Mucosa of descending colon (tissue), 3 donors: ENCODE measurements around the gene IRF9. TPM values are rescaled to one million over a fixed set of nuclear protein-coding genes. Genes with fewer than 3 reads are reported as not detected.

ENCODE experiments used
- ATAC-seq: fragments of 200-7000 bp; cut with Tn5 transposase; one replicate; pipeline ENCODE4 v1.9.1; 2020; ENCODE audit warnings: mild to moderate bottlenecking, moderate library complexity
- DNase-seq, 3 donors: peaks; one replicate each; pipeline ENCODE4 v3.0.0-alpha.2; 2020
- H3K36me3 ChIP-seq: fragments of 200-600 bp; one replicate; pipeline ENCODE4 v1.8.0; 2021; ENCODE audit warnings: low read depth, mild to moderate bottlenecking
- H3K4me1 ChIP-seq: fragments of 200-600 bp; one replicate; pipeline ENCODE4 v1.8.0; 2021; ENCODE audit warnings: low read depth, mild to moderate bottlenecking
- H3K4me3 ChIP-seq: fragments of 200-600 bp; one replicate; pipeline ENCODE4 v1.8.0; 2021; ENCODE audit warnings: mild to moderate bottlenecking
- H3K9me3 ChIP-seq: fragments of 200-600 bp; one replicate; pipeline ENCODE4 v1.8.0; 2021; ENCODE audit warnings: mild to moderate bottlenecking
- CTCF ChIP-seq: fragments of 200-600 bp; IDR thresholded peaks from one replicate; pipeline ENCODE4 v1.8.0; 2022; ENCODE audit warnings: antibody characterized with exemption, mild to moderate bottlenecking
- intact Hi-C, 2 donors: fragments of 100-400 bp; cut with DNase I in 1 of 2; cut with micrococcal nuclease in 1 of 2; formaldehyde crosslinking; loops; one replicate each; pipeline versions ENCODE4 v1.11.0 to v1.11.1; 2022; cut with DNase I, micrococcal nuclease
- total RNA-seq, 3 donors: library from RNA; stranded (reverse); fragmentation: NEBNext Ultra II Directional in 2 of 3; extraction: Animal tissue kit (Norgen Biotek cat#: 25700) in 2 of 3; gene quantifications; one replicate each; pipeline versions ENCODE4 v1.2.1 to v1.2.4, GENCODE V29; 2021 to 2023
- donor health status: DM: no; HTN: no; CAD: no; lungs with moderate emphysema.
- donor health status: DM: no; HTN: no; CAD: no.
- donor health status: DM: no; HTN: yes; CAD: no.

The IRF9 gene
- total RNA-seq, 3 donors from 2014 or later, result 78.7 to 119 (median 103) TPM

DNA sequence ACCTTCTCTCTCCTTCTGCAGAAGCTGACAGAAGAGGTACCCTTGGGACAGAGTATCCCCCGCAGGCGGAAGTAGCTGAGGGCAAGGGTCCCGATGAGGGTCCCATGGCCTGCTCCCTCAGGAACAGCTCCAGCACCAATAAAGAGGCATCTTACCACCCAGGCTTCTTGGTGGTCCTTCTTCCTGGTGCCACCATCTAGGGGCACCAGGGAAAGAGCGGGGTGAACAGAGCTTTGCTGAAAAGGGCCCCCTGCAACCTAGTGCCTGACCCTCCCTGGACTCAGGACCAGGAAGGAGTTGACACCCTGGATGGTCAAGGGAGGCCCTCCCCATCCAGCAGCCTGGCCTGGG lies 591 bp upstream of the IRF9 start:
- ATAC-seq (peak; percentile 1), DNase-seq (no peak)
- H3K4me3 ChIP-seq, result no peak overlapping the region
- H3K36me3 ChIP-seq, result peaks cover 3% of the 10 kb centered on the region
- H3K9me3 ChIP-seq, result no peaks in the 10 kb centered on the region
- intact Hi-C loops, result no loop called here
- TF ChIP-seq CTCF, result no peak
- peaks cover 22% of the 10 kb centered on the region for H3K4me1 ChIP-seq

DNA sequence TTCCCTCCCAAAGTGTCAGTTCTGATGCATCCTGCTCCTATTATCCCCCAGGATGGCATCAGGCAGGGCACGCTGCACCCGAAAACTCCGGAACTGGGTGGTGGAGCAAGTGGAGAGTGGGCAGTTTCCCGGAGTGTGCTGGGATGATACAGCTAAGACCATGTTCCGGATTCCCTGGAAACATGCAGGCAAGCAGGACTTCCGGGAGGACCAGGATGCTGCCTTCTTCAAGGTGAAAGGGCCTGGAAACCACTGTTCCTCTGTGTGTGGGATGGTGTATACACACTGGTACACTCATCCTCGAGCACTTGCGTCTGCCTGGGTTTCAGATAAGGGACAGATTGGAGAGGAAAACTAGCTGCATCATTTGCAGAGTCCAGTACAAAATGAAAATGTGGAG lies 1.0 kb downstream of the IRF9 start:
- intact Hi-C loops, result no loop called here
- Histone ChIP-seq H3K4me3 (peak overlapping the region; percentile 31), H3K9me3 (no peaks in the 10 kb centered on the region), H3K36me3 (peaks cover 1% of the 10 kb centered on the region), H3K4me1 (peaks cover 22% of the 10 kb centered on the region)
- TF ChIP-seq CTCF, result no peak
- DNase-seq (peak in 1 of 3 donors; percentile 46), ATAC-seq (no peak)

GRCh38 chr14:24164518-24164991 lies 3.5 kb downstream of the IRF9 start:
- ATAC-seq (no peak), DNase-seq (peak in 1 of 3 donors; percentile 40)
- H3K36me3 ChIP-seq, result no peaks in the 10 kb centered on the region
- H3K4me1 ChIP-seq, result peaks cover 22% of the 10 kb centered on the region
- no peak overlapping the region for H3K4me3 ChIP-seq
- intact Hi-C loops, result no loop called here
- TF ChIP-seq CTCF, result no peak
- no peaks in the 10 kb centered on the region for H3K9me3 ChIP-seq

DNA sequence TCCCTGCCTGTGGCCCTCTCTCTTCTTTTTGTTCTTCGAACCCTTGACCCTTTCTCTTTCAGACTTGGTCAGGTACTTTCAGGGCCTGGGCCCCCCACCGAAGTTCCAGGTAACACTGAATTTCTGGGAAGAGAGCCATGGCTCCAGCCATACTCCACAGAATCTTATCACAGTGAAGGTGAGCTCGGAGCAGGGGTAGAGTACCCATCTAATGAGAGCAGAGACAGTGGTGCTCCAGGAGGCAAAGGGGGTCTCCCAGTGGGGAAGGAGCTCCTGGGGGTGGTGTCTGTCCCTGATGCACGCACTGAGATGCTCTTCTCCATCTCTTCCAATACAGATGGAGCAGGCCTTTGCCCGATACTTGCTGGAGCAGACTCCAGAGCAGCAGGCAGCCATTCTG lies 4.7 kb downstream of the IRF9 start:
- no peak for ATAC-seq
- H3K9me3 ChIP-seq, result no peaks in the 10 kb centered on the region
- TF ChIP-seq CTCF, result no peak
- peak in 1 of 3 donors; percentile 13 for DNase-seq
- peaks cover 19% of the 10 kb centered on the region for H3K4me1 ChIP-seq
- H3K36me3 ChIP-seq, result no peaks in the 10 kb centered on the region
- H3K4me3 ChIP-seq, result no peak overlapping the region
- intact Hi-C loops, result no loop called here

GRCh38 chr14:24167469-24168114 lies 6.5 kb downstream of the IRF9 start:
- Histone ChIP-seq H3K4me1 (peaks cover 5% of the 10 kb centered on the region), H3K9me3 (no peaks in the 10 kb centered on the region), H3K36me3 (no peaks in the 10 kb centered on the region), H3K4me3 (no peak overlapping the region)
- intact Hi-C loops, result no loop called here
- TF ChIP-seq CTCF, result no peak
- no peak for DNase-seq
- no peak for ATAC-seq
